Breast epithelium (tissue), 4 donors: ENCODE results near the gene CAMK4. TPM values are rescaled to one million over a fixed set of nuclear protein-coding genes. Genes with fewer than 3 reads are reported as not detected.
A peak's percentile ranks its signal among the peaks of the same experiment; 100 is the strongest.

Source experiments
- DNase-seq, 2 donors: peaks; one replicate each; pipeline ENCODE4 v3.0.0-alpha.2; 2019; ENCODE audit warnings: low spot score in 2 of 2
- H3K27ac ChIP-seq, 2 donors: fragments of 200-600 bp; sonication (generic) in 1 of 2; one replicate each; pipeline ENCODE4 v1.5.1; 2016 to 2019; ENCODE audit warnings: mild to moderate bottlenecking in 1 of 2
- H3K27me3 ChIP-seq, 2 donors: fragments of 200-600 bp; sonication (generic) in 1 of 2; one replicate each; pipeline versions ENCODE4 v1.5.1 to v1.6.0; 2017 to 2019; ENCODE audit warnings: control low read depth in 1 of 2, mild to moderate bottlenecking in 1 of 2
- H3K36me3 ChIP-seq: fragments of 200-600 bp; one replicate; pipeline ENCODE4 v1.5.1; 2019
- H3K4me1 ChIP-seq, 2 donors: fragments of 200-600 bp; sonication (generic); one replicate each; pipeline ENCODE4 v1.5.1; 2016 to 2019; ENCODE audit warnings: control low read depth in 1 of 2
- H3K4me3 ChIP-seq, 3 donors: fragments of 200-600 bp; sonication (generic); 1 replicate in 2 of 3; 2 replicates in 1 of 3; pipeline ENCODE4 v1.5.1; 2016 to 2019; ENCODE audit warnings: mild to moderate bottlenecking in 3 of 3, moderate library complexity in 2 of 3
- H3K9me3 ChIP-seq, 2 donors: fragments of 200-600 bp; sonication (generic) in 1 of 2; one replicate each; pipeline ENCODE4 v1.5.1; 2016 to 2019; ENCODE audit warnings: control low read depth in 1 of 2
- POLR2A ChIP-seq: fragments of 450-650 bp; IDR thresholded peaks from one replicate; pipeline ENCODE4 v1.6.1; 2016; ENCODE audit warnings: antibody characterized with exemption, mild to moderate bottlenecking, moderate library complexity
- POLR2AphosphoS5 ChIP-seq, 3 donors: sonication (generic); formaldehyde crosslinking; IDR thresholded peaks; one replicate each; pipeline ENCODE4 v1.6.1; 2017; ENCODE audit warnings: antibody characterized with exemption in 3 of 3
- intact Hi-C: fragments of 100-400 bp; cut with DNase I; formaldehyde crosslinking; loops from one replicate; pipeline ENCODE4 v1.15.1; 2023; ENCODE audit warnings: low total_unique reads
- total RNA-seq, 3 donors: library from RNA; depleted of rRNA; stranded (reverse); fragments of >200 nt; gene quantifications; one replicate each; pipeline ENCODE4 v1.1.0, GENCODE V29; 2016
- TF ChIP-seq, protein P1 (sequence below), 3 donors: fragments of 450-650 bp; IDR thresholded peaks; one replicate each; pipeline ENCODE4 v1.5.1; 2016 to 2017; ENCODE audit warnings: antibody characterized with exemption in 3 of 3, mild to moderate bottlenecking in 3 of 3, moderate library complexity in 3 of 3

The CAMK4 gene
- total RNA-seq: 1 to 10 TPM in 2 of 3 donors, under 1 TPM in 1; 0.98 to 1.5 (median 1.4) TPM

DNA sequence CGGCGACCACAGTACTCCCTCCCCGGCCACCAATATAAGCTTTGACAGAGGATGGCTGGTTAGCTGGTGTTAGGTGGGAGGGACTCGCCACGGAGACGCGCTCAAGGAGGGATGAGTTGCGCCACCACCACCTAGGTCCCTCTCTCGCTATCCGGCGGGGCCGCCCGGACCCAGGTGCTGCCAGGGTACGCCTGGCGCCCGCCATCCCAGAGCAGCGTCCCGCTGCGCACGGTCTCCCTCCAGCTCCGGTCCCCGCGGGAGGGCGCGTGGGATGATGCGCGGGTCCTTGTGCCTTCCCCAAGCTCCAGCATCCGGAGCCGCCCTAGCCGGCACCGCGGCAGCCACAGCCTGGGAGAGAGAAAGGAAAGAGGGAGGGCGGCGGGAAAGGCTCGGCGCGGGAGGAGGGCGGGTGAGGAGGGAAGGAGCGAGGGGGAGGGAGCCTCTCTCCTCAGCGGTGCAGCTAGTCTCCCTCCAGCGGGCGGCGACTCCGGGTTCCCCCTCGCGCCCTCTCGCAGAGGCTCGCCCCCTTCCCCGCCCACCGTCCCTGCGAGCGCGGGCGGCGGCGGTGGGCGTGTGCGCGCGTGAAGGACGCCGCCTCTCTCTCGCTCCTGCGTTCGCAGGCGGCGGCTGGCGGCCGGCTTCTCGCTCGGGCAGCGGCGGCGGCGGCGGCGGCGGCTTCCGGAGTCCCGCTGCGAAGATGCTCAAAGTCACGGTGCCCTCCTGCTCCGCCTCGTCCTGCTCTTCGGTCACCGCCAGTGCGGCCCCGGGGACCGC lies at the start of gene CAMK4:
TSS of gene CAMK4 (plus strand) at position 598 of the 774 bp plus-strand sequence. CDS start at position 698, 100 bp downstream.
- peaks cover 0 to 27% of the 10 kb centered on the region in 2 donors for H3K27me3 ChIP-seq
- peak within 1 kb of the TSS; percentile 48 to 81 (median 60) for H3K4me3 ChIP-seq
- intact Hi-C loops: loop anchor here (5.0 kb wide), 1 partner anchor 778 kb away; no protein-coding TSS in a partner anchor
- no peak within 1 kb of the TSS for H3K27ac ChIP-seq
- H3K4me1 ChIP-seq: no peaks in the 10 kb centered on the region
- H3K9me3 ChIP-seq: no peaks in the 10 kb centered on the region
- no peaks in the 10 kb centered on the region for H3K36me3 ChIP-seq
- no peak for TF ChIP-seq POLR2AphosphoS5 (IDR thresholded peaks at IDR 0.05)
- TF ChIP-seq POLR2A: no peak
- TF ChIP-seq, protein P1, sequence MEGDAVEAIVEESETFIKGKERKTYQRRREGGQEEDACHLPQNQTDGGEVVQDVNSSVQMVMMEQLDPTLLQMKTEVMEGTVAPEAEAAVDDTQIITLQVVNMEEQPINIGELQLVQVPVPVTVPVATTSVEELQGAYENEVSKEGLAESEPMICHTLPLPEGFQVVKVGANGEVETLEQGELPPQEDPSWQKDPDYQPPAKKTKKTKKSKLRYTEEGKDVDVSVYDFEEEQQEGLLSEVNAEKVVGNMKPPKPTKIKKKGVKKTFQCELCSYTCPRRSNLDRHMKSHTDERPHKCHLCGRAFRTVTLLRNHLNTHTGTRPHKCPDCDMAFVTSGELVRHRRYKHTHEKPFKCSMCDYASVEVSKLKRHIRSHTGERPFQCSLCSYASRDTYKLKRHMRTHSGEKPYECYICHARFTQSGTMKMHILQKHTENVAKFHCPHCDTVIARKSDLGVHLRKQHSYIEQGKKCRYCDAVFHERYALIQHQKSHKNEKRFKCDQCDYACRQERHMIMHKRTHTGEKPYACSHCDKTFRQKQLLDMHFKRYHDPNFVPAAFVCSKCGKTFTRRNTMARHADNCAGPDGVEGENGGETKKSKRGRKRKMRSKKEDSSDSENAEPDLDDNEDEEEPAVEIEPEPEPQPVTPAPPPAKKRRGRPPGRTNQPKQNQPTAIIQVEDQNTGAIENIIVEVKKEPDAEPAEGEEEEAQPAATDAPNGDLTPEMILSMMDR (IDR thresholded peaks at IDR 0.05): no peak
- peak; percentile 19 to 51 for DNase-seq

DNA sequence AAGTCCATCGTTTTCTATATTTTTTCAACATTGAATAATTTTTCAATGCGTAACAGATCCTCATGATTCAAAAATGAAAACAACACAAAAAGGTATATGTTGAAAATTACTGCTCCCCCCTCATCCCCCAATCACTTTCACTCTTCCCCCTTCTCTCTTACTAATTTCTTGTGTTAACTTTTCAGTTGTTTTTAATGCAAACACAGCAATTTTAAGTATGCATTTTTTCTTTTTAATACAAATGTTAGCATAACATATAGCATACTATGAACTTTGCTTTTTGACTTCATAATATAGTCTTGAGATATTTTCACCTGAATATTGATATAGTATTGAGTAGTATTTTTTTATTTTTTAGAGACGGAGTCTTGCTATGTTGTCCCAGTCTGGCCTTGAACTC lies 41.1 kb upstream of the CAMK4 start:
- Histone ChIP-seq H3K4me3 (no peak overlapping the region), H3K27ac (no peak overlapping the region), H3K9me3 (no peaks in the 10 kb centered on the region), H3K4me1 (no peaks in the 10 kb centered on the region), H3K27me3 (no peaks in the 10 kb centered on the region), H3K36me3 (no peaks in the 10 kb centered on the region)
- no peak for DNase-seq
- TF ChIP-seq, protein P1 (IDR thresholded peaks at IDR 0.05): no peak
- TF ChIP-seq POLR2AphosphoS5 (IDR thresholded peaks at IDR 0.05) (no peak), POLR2A (no peak)
- intact Hi-C loops: no loop called here

DNA sequence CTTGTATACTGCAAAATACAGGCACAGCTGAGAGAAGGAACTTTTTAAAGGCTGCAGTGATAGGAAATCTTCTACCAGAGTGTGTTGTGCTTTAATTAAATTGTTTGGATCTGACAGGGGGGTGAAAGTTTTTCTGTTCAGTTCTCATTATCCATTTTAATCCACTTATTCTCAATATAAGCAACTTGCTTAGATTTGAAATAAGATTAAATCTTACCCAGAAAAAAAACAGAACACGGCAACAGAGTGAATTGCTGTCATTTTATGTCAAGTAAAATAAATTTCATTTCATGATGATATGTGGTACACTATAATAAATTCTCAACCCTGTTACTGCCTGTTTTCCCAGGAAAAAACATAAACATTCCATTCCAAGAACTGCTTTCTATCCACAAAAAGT lies 37.1 kb upstream of the CAMK4 start:
- intact Hi-C loops: no loop called here
- Histone ChIP-seq H3K27me3 (no peaks in the 10 kb centered on the region), H3K4me3 (no peak overlapping the region), H3K27ac (no peak overlapping the region), H3K9me3 (no peaks in the 10 kb centered on the region), H3K4me1 (no peaks in the 10 kb centered on the region), H3K36me3 (no peaks in the 10 kb centered on the region)
- TF ChIP-seq, protein P1 (IDR thresholded peaks at IDR 0.05): no peak
- TF ChIP-seq POLR2A: no peak
- TF ChIP-seq POLR2AphosphoS5 (IDR thresholded peaks at IDR 0.05): no peak
- DNase-seq: no peak

DNA sequence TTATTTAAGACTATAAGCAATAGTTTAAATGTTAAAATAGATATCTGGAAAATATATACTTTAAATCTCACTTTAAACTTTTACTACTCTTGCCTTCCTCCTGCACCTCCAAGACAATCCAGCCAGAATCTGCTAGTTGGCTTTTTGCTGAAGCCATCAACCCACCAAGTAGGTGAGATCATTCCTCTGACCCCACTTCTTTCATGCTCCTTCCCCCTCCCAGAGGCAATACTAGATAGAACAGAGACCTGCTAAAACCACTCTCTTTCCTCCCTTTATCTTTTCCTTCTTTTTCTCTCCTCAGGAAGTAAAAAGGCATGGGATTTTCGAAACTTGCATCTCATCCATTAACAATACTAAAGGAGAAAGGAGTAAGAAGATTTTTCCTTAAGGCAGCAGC lies 30.1 kb upstream of the CAMK4 start:
- no peak for DNase-seq
- intact Hi-C loops: no loop called here
- H3K4me1 ChIP-seq: no peaks in the 10 kb centered on the region
- no peaks in the 10 kb centered on the region for H3K27me3 ChIP-seq
- no peak for TF ChIP-seq POLR2A
- TF ChIP-seq, protein P1 (IDR thresholded peaks at IDR 0.05): no peak
- no peak for TF ChIP-seq POLR2AphosphoS5 (IDR thresholded peaks at IDR 0.05)
- no peak overlapping the region for H3K27ac ChIP-seq
- no peaks in the 10 kb centered on the region for H3K36me3 ChIP-seq
- H3K9me3 ChIP-seq: no peaks in the 10 kb centered on the region
- H3K4me3 ChIP-seq: no peak overlapping the region

DNA sequence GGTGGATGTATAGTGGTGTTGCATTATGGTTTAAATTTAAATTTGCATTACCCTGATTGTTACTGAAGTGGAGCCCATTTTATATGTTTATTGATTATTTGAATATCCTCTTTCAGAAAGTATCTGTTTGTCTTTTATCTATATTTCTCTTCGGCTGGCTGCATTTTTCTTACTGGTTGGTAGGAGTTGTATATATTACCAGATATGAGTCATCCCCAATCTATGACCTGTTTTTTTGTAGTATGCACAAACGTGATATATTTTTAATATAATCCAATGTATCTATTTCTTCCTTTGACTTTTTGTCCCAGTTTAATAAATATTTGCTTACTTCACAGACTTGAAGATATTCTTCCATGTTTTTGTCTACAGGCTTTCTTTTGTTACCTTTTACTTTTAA lies 29.3 kb upstream of the CAMK4 start:
- Histone ChIP-seq H3K4me3 (no peak overlapping the region), H3K36me3 (no peaks in the 10 kb centered on the region), H3K27ac (no peak overlapping the region), H3K27me3 (no peaks in the 10 kb centered on the region), H3K4me1 (no peaks in the 10 kb centered on the region), H3K9me3 (no peaks in the 10 kb centered on the region)
- DNase-seq: no peak
- TF ChIP-seq, protein P1 (IDR thresholded peaks at IDR 0.05): no peak
- TF ChIP-seq POLR2AphosphoS5 (IDR thresholded peaks at IDR 0.05): no peak
- TF ChIP-seq POLR2A: no peak
- intact Hi-C loops: no loop called here
